D721Med (cell line): ENCODE results near the gene ARMC3.

Experiments used
- DNase-seq: peaks from one replicate; pipeline ENCODE4 v3.0.0; 2011; ENCODE audit warnings: low spot score; ENCODE audit not compliant: insufficient read length
- FAIRE-seq: peaks from 2 replicates; lab custom pipeline; 2011; peaks lifted over from hg19 to GRCh38; lab: Jason Lieb, UNC
- TF ChIP-seq, protein P1 (sequence below): IDR thresholded peaks from 2 replicates; pipeline ENCODE4 v1.5.1; 2012; ENCODE audit warnings: mild to moderate bottlenecking, control low read depth; ENCODE audit not compliant: insufficient read depth; ENCODE audit errors: missing control alignments

The ARMC3 gene

DNA sequence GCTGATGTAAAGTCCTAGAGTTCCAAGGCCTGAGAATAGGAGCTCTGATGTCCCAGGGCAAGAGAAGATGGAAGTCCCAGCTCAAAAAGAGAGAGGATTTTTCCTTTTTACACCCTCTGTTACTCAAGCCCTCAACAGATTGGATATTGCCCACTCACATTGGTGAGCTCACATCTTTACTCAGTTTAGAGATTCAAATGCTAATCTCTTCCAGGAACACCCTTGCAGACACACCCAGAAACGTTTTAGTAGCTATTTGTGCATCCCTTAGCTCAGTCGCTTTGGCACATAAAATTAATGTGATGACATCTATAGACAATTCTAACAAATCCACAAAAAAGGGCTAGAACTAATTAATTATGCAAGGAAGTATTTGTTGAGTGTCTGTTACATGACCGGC is 27.1 kb downstream of the ARMC3 start:
- FAIRE-seq (no peak), DNase-seq (no peak)
- TF ChIP-seq, protein P1, sequence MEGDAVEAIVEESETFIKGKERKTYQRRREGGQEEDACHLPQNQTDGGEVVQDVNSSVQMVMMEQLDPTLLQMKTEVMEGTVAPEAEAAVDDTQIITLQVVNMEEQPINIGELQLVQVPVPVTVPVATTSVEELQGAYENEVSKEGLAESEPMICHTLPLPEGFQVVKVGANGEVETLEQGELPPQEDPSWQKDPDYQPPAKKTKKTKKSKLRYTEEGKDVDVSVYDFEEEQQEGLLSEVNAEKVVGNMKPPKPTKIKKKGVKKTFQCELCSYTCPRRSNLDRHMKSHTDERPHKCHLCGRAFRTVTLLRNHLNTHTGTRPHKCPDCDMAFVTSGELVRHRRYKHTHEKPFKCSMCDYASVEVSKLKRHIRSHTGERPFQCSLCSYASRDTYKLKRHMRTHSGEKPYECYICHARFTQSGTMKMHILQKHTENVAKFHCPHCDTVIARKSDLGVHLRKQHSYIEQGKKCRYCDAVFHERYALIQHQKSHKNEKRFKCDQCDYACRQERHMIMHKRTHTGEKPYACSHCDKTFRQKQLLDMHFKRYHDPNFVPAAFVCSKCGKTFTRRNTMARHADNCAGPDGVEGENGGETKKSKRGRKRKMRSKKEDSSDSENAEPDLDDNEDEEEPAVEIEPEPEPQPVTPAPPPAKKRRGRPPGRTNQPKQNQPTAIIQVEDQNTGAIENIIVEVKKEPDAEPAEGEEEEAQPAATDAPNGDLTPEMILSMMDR: no peak

GRCh38 chr10:22958338-22958737 is 30.5 kb downstream of the ARMC3 start:
- no peak for DNase-seq

DNA sequence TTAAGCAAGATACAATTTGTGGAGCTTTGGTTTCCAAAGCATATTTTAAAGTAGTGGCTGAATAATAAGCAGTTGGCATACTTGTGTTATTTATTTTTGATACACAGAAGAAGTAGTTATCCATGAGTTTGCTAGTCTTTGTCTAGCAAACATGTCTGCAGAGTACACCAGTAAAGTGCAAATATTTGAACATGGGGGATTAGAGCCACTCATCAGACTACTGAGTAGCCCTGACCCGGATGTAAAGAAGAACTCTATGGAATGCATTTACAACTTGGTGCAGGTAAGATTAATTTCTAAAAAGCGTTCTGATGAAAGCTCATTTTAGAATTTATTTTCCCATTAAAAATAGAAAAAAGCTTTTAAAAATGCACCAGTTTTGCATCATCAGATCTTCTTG is 31.4 kb downstream of the ARMC3 start:
- FAIRE-seq: no peak
- TF ChIP-seq, protein P1: no peak
- no peak for DNase-seq

More at GRCh38 chr10:22958338-22958737, 30.5 kb downstream of the ARMC3 start:
- no peak for FAIRE-seq
- TF ChIP-seq, protein P1: no peak

DNA sequence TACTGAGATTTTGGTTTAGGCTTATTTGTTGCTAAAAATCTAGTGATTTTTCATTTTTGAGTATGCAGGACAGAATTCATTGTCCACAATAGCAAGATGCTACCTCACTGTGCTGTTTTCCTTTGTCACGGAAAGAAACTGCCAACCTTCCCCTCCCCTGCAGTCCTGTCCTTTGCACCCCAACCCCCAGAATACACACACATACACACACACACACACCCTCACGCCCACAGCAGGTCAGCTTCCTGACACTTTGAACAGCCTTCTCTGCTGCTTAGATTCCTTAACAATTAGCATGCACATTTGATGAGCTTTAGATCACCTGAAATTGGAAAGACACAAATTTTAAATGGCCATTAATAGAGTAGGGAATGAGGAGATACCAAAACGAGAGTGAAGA is 32.1 kb downstream of the ARMC3 start:
- no peak for DNase-seq
- TF ChIP-seq, protein P1: no peak
- FAIRE-seq: no peak

GRCh38 chr10:22962817-22963216 is 35.0 kb downstream of the ARMC3 start:
- DNase-seq (no peak), FAIRE-seq (no peak)
- TF ChIP-seq, protein P1: no peak

- FAIRE-seq (no peak), DNase-seq (no peak)
- TF ChIP-seq, protein P1: no peak
Measured at GRCh38 chr10:22969704-22970103, 41.9 kb downstream of the ARMC3 start.

GRCh38 chr10:22976534-22976933 is 48.7 kb downstream of the ARMC3 start:
- FAIRE-seq (no peak), DNase-seq (no peak)
- TF ChIP-seq, protein P1: no peak
